Stromal cell of bone marrow (primary cell): ENCODE results near the gene TRIL.
A peak's percentile ranks its signal among the peaks of the same experiment; 100 is the strongest.

Source experiments
- DNase-seq: peaks from one replicate; pipeline ENCODE4 v3.0.0-alpha.2; 2012; ENCODE audit warnings: low read depth

Gene TRIL

GRCh38 chr7:28958235-28958979, at the start of gene TRIL:
TSS of gene TRIL (minus strand) at chr7:28958330. CDS start at chr7:28958046, 284 bp downstream.
- DNase-seq: no peak

GRCh38 chr7:29007127-29007526, 49.0 kb upstream of the TRIL start:
- no peak for DNase-seq

- no peak for DNase-seq
Observed at GRCh38 chr7:29005829-29006228, 47.7 kb upstream of the TRIL start.

- DNase-seq: no peak
Observed at GRCh38 chr7:29005406-29005805, 47.3 kb upstream of the TRIL start.

- DNase-seq: no peak
Observed at GRCh38 chr7:29003703-29004102, 45.6 kb upstream of the TRIL start.

GRCh38 chr7:29000717-29001076, 42.6 kb upstream of the TRIL start:
- DNase-seq: no peak

GRCh38 chr7:28999895-29000716, 42.0 kb upstream of the TRIL start:
- DNase-seq: no peak

GRCh38 chr7:28999427-28999826, 41.3 kb upstream of the TRIL start:
- no peak for DNase-seq

- no peak for DNase-seq
Observed at GRCh38 chr7:28998105-28998504, 40.0 kb upstream of the TRIL start.

- DNase-seq: no peak
Observed at GRCh38 chr7:28996836-28997235, 38.7 kb upstream of the TRIL start.

GRCh38 chr7:28993371-28993770, 35.2 kb upstream of the TRIL start:
- DNase-seq: no peak

- DNase-seq: no peak
Observed at GRCh38 chr7:28992798-28993197, 34.7 kb upstream of the TRIL start.

GRCh38 chr7:28990200-28990960, 32.2 kb upstream of the TRIL start:
- DNase-seq: peak; percentile 38

- DNase-seq: no peak
Observed at GRCh38 chr7:28989211-28989980, 31.3 kb upstream of the TRIL start.

- DNase-seq: peak; percentile 73
Observed at GRCh38 chr7:28988810-28989209, 30.7 kb upstream of the TRIL start.

GRCh38 chr7:28988091-28988490, 30.0 kb upstream of the TRIL start:
- DNase-seq: no peak

GRCh38 chr7:28986765-28987110, 28.6 kb upstream of the TRIL start:
- DNase-seq: peak; percentile 65

GRCh38 chr7:28986028-28986764, 28.1 kb upstream of the TRIL start:
- DNase-seq: no peak

GRCh38 chr7:28984631-28985030, 26.5 kb upstream of the TRIL start:
- peak; percentile 86 for DNase-seq

- DNase-seq: no peak
Observed at GRCh38 chr7:28984217-28984616, 26.1 kb upstream of the TRIL start.
